GM23338 (cell line): ENCODE data around the gene KIF6. TPM values are rescaled to one million over a fixed set of nuclear protein-coding genes. Genes with fewer than 3 reads are reported as not detected.

ENCODE experiments used
- ATAC-seq: fragments of 200-7000 bp; cut with Tn5 transposase; 3 replicates; pipeline ENCODE4 v1.9.1; 2020
- DNase-seq: peaks from one replicate; pipeline ENCODE4 v3.0.0-alpha.2; 2015; ENCODE audit warnings: low spot score
- H2AFZ ChIP-seq: fragments of 200-600 bp; sonication (generic); 2 replicates; pipeline ENCODE4 v1.8.0; 2016; ENCODE audit warnings: antibody characterized with exemption, mild to moderate bottlenecking, moderate library complexity
- H3F3A ChIP-seq: fragments of 200-600 bp; sonication (generic); replicated peaks from 2 replicates; pipeline ENCODE4 v1.8.0; 2017; ENCODE audit warnings: antibody characterized with exemption, mixed run types, low read depth
- H3K27ac ChIP-seq: fragments of 200-600 bp; sonication (generic); 2 replicates; pipeline ENCODE4 v1.6.1; 2016; ENCODE audit warnings: low read depth
- H3K27me3 ChIP-seq: fragments of 200-600 bp; sonication (generic); 2 replicates; pipeline ENCODE4 v1.8.0; 2016; ENCODE audit warnings: mild to moderate bottlenecking, mixed run types, moderate library complexity; ENCODE audit not compliant: insufficient read depth
- H3K36me3 ChIP-seq: fragments of 200-600 bp; sonication (generic); 2 replicates; pipeline ENCODE4 v1.8.0; 2016; ENCODE audit warnings: mild to moderate bottlenecking; ENCODE audit not compliant: insufficient read depth
- H3K4me1 ChIP-seq: fragments of 200-600 bp; sonication (generic); 2 replicates; pipeline ENCODE4 v1.8.0; 2016; ENCODE audit warnings: mild to moderate bottlenecking, moderate library complexity; ENCODE audit not compliant: insufficient read depth
- H3K4me2 ChIP-seq: fragments of 200-600 bp; sonication (generic); 2 replicates; pipeline ENCODE4 v1.7.1; 2017; ENCODE audit warnings: mixed run types
- H3K4me3 ChIP-seq: fragments of 200-600 bp; sonication (generic); 2 replicates; pipeline ENCODE4 v1.6.1; 2016; ENCODE audit warnings: mixed run types
- H3K79me2 ChIP-seq: fragments of 200-600 bp; sonication (generic); replicated peaks from 2 replicates; pipeline ENCODE4 v1.8.0; 2017; ENCODE audit warnings: mild to moderate bottlenecking; ENCODE audit not compliant: insufficient read depth
- H3K9me2 ChIP-seq: fragments of 200-600 bp; sonication (generic); 2 replicates; pipeline ENCODE4 v1.8.0; 2017; ENCODE audit not compliant: insufficient read depth
- H4K20me1 ChIP-seq: fragments of 200-600 bp; sonication (generic); replicated peaks from 2 replicates; pipeline ENCODE4 v1.8.0; 2017; ENCODE audit warnings: mild to moderate bottlenecking; ENCODE audit not compliant: insufficient read depth
- H3K27ac Mint-ChIP-seq: 2 replicates; pipeline ENCODE4 v1.8.0; 2020; ENCODE audit warnings: inconsistent platforms, mild to moderate bottlenecking, moderate library complexity, mixed read lengths
- H3K27me3 Mint-ChIP-seq: 3 replicates; pipeline ENCODE4 v1.8.0; 2022; ENCODE audit warnings: low read depth, mild to moderate bottlenecking, moderate library complexity, mixed read lengths, inconsistent platforms; ENCODE audit not compliant: insufficient read depth, poor library complexity
- H3K36me3 Mint-ChIP-seq: 3 replicates; pipeline ENCODE4 v1.8.0; 2021; ENCODE audit warnings: low read depth, mild to moderate bottlenecking, inconsistent platforms, moderate library complexity, mixed read lengths
- H3K4me1 Mint-ChIP-seq: 3 replicates; pipeline ENCODE4 v1.8.0; 2020; ENCODE audit warnings: mild to moderate bottlenecking, inconsistent platforms, mixed read lengths
- H3K4me3 Mint-ChIP-seq: 3 replicates; pipeline ENCODE4 v1.8.0; 2021; ENCODE audit warnings: moderate library complexity, mild to moderate bottlenecking, inconsistent platforms, mixed read lengths
- H3K9me3 Mint-ChIP-seq: 3 replicates; pipeline ENCODE4 v1.8.0; 2020; ENCODE audit warnings: moderate library complexity, mild to moderate bottlenecking, inconsistent platforms, mixed read lengths
- CREB1 ChIP-seq: fragments of 250-450 bp; sonication (Bioruptor Pico); IDR thresholded peaks from 2 replicates; pipeline ENCODE4 v1.5.0; 2020; ENCODE audit warnings: low read depth, mild to moderate bottlenecking, moderate library complexity
- EZH2phosphoT487 ChIP-seq: fragments of 200-600 bp; sonication (generic); IDR thresholded peaks from one replicate; pipeline ENCODE4 v1.8.1; 2018; ENCODE audit warnings: antibody characterized with exemption; ENCODE audit not compliant: unreplicated experiment
- NANOG ChIP-seq: IDR thresholded peaks from 2 replicates; pipeline ENCODE4 v1.6.1; 2016; ENCODE audit warnings: antibody characterized with exemption, borderline replicate concordance
- POLR2AphosphoS5 ChIP-seq: IDR thresholded peaks from 2 replicates; pipeline ENCODE4 v1.6.1; 2016; ENCODE audit warnings: antibody characterized with exemption, low read depth
- STAT1 ChIP-seq: IDR thresholded peaks from one replicate; pipeline ENCODE4 v1.6.1; 2016; ENCODE audit warnings: antibody characterized with exemption; ENCODE audit not compliant: unreplicated experiment
- ZNF114 ChIP-seq: fragments of 250-450 bp; sonication (Bioruptor Pico); IDR thresholded peaks from 2 replicates; pipeline ENCODE4 v1.5.0; 2020; ENCODE audit warnings: mild to moderate bottlenecking, moderate library complexity
- ZNF462 ChIP-seq: fragments of 250-450 bp; sonication (Bioruptor Pico); IDR thresholded peaks from 2 replicates; pipeline ENCODE4 v1.5.0; 2020; ENCODE audit warnings: mild to moderate bottlenecking, moderate library complexity
- polyA plus RNA-seq: library from polyadenylated mRNA; unstranded; fragments of >200 nt; fragmentation: Nextera tagmentation; extraction: Ambion mirVana; gene quantifications from 2 replicates; pipeline ENCODE4 v1.2.1, GENCODE V29; 2016
- total RNA-seq: library from RNA; depleted of rRNA; stranded (reverse); fragments of >200 nt; shearing (Covaris generic); gene quantifications from 2 replicates; pipeline ENCODE4 v1.2.3, GENCODE V29; 2014
- TF ChIP-seq, protein P1 (sequence below), 2 experiments: fragments of 200-600 bp in 1 of 2; sonication (generic) in 1 of 2; conservative IDR thresholded peaks; 2 replicates each; pipeline versions ENCODE4 v1.5.1 to v1.6.1; 2016 to 2017; ENCODE audit warnings: antibody characterized with exemption in 2 of 2, low read depth in 2 of 2, mild to moderate bottlenecking in 2 of 2, moderate library complexity in 1 of 2

Gene KIF6
- total and polyA plus RNA-seq, 2 experiments from 2014 or later: 0.87 to 1.7 TPM

- ATAC-seq (peak; percentile 53), DNase-seq (peak; percentile 89)
- Histone ChIP-seq H3K79me2 (no peaks in the 10 kb centered on the region), H4K20me1 (no peaks in the 10 kb centered on the region), H3K36me3 (no peaks in the 10 kb centered on the region), H2AFZ (no peak overlapping the region), H3K4me3 (no peak overlapping the region), H3K4me1 (peaks cover 6% of the 10 kb centered on the region; the same call in 1 of the 2 replicates), H3K27me3 (peaks cover 41% of the 10 kb centered on the region), H3F3A (no peaks in the 10 kb centered on the region), H3K9me2 (no peaks in the 10 kb centered on the region), H3K27ac (no peak overlapping the region), H3K4me2 (no peak overlapping the region)
- peaks cover 46% of the 10 kb centered on the region for H3K27me3 Mint-ChIP-seq
- H3K36me3 Mint-ChIP-seq: no peaks in the 10 kb centered on the region
- H3K27ac Mint-ChIP-seq: no peak overlapping the region
- no peak overlapping the region for H3K4me3 Mint-ChIP-seq
- no peak for TF ChIP-seq NANOG
- TF ChIP-seq EZH2phosphoT487: no peak
- TF ChIP-seq POLR2AphosphoS5: no peak
- no peak for TF ChIP-seq ZNF114 (CRISPR knock-in tag)
- TF ChIP-seq CREB1 (CRISPR knock-in tag): no peak
- TF ChIP-seq, protein P1, sequence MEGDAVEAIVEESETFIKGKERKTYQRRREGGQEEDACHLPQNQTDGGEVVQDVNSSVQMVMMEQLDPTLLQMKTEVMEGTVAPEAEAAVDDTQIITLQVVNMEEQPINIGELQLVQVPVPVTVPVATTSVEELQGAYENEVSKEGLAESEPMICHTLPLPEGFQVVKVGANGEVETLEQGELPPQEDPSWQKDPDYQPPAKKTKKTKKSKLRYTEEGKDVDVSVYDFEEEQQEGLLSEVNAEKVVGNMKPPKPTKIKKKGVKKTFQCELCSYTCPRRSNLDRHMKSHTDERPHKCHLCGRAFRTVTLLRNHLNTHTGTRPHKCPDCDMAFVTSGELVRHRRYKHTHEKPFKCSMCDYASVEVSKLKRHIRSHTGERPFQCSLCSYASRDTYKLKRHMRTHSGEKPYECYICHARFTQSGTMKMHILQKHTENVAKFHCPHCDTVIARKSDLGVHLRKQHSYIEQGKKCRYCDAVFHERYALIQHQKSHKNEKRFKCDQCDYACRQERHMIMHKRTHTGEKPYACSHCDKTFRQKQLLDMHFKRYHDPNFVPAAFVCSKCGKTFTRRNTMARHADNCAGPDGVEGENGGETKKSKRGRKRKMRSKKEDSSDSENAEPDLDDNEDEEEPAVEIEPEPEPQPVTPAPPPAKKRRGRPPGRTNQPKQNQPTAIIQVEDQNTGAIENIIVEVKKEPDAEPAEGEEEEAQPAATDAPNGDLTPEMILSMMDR (conservative IDR thresholded peaks at IDR 0.05; ENCODE audit: low read depth in 2 of 2): peak; percentile 96 to 99
- no peak for TF ChIP-seq STAT1
- TF ChIP-seq ZNF462 (CRISPR knock-in tag): no peak
- peaks cover 4% of the 10 kb centered on the region; the same call in 2 of the 3 replicates for H3K4me1 Mint-ChIP-seq
- H3K9me3 Mint-ChIP-seq: no peaks in the 10 kb centered on the region
These were observed 415.2 kb downstream of the KIF6 start for GRCh38 chr6:39309942-39310531.
